GM21576 (cell line): ENCODE data around the gene HSD17B13.

Source experiments
- ATAC-seq: cut with Tn5 transposase; IDR thresholded peaks from one replicate; pipeline ENCODE4 v1.9.1; 2021; ENCODE audit warnings: mild to moderate bottlenecking, moderate library complexity; ENCODE audit not compliant: unreplicated experiment

HSD17B13 gene

GRCh38 chr4:87270144-87270543 is 52.5 kb downstream of the HSD17B13 start:
- ATAC-seq, result no peak

GRCh38 chr4:87268411-87268810 is 54.3 kb downstream of the HSD17B13 start:
- ATAC-seq, result no peak

- no peak for ATAC-seq
Observed at GRCh38 chr4:87266986-87267385, 55.7 kb downstream of the HSD17B13 start.

- ATAC-seq, result no peak
Observed at GRCh38 chr4:87262886-87263285, 59.8 kb downstream of the HSD17B13 start.

GRCh38 chr4:87260477-87260876 is 62.2 kb downstream of the HSD17B13 start:
- no peak for ATAC-seq

GRCh38 chr4:87258677-87259076 is 64.0 kb downstream of the HSD17B13 start:
- ATAC-seq, result no peak

- ATAC-seq, result no peak
Observed at GRCh38 chr4:87257523-87257922, 65.2 kb downstream of the HSD17B13 start.

- ATAC-seq, result no peak
Observed at GRCh38 chr4:87255755-87256154, 66.9 kb downstream of the HSD17B13 start.
